PC-9 (cell line): Measurements from ENCODE around the gene FBF1.

Experiments
- CTCF ChIP-seq: fragments of 200-600 bp; sonication (generic); conservative IDR thresholded peaks from 2 replicates; pipeline ENCODE4 v1.6.1; 2017; ENCODE audit warnings: mixed run types, antibody characterized with exemption, mild to moderate bottlenecking, moderate library complexity
- EZH2 ChIP-seq: fragments of 200-600 bp; sonication (generic); IDR thresholded peaks from 2 replicates; pipeline ENCODE4 v1.8.0; 2017; ENCODE audit warnings: antibody characterized with exemption, low read depth

- no peak for TF ChIP-seq CTCF
- no peak for TF ChIP-seq EZH2
Measured at GRCh38 chr17:75965468-75965867, 24.6 kb upstream of the FBF1 start.
